B cell (primary cell): ENCODE measurements around the gene F2R.

Experiments used
- CTCF ChIP-seq: fragments of 200-600 bp; IDR thresholded peaks from one replicate; pipeline ENCODE4 v1.8.0; 2022; ENCODE audit warnings: antibody characterized with exemption, mild to moderate bottlenecking
- EZH2 ChIP-seq: IDR thresholded peaks from 2 replicates; pipeline ENCODE4 v1.6.1; 2012; ENCODE audit warnings: borderline replicate concordance, low read depth, mild to moderate bottlenecking, moderate library complexity, low read length; ENCODE audit not compliant: insufficient read depth, poor library complexity, severe bottlenecking

DNA sequence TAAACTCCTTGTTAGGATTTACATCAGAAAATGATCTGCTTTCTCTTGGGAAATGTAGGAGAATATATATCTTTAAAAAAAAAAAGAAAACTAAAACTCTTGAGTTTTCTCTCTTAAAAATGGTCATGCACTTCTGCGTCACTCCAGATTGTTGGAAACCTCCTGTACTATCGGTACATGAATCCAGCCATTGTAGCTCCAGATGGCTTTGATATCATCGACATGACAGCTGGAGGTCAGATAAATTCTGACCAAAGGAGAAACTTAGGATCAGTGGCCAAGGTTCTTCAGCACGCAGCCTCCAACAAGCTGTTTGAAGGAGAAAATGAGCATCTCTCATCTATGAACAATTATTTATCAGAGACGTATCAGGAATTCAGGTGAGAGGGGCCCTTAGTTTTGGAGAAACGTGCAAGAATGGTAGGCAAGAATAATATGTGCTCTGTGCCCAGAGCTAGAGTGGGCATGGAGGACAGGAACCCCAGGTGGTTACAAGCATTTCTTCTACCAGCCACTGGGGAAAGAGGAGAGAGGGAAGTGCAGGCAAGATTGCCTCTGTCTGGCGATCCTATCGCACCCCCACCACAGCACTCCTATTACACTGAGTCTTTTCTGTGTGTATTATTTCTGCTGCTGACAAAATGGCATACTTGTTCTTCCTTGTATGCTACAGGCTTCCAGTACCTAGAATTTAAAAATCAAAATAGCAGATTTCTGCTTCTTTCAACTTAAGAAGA lies 41.4 kb upstream of the F2R start:
- TF ChIP-seq CTCF: no peak
- TF ChIP-seq EZH2: no peak
